Islet precursor cell (in vitro differentiated cells): ENCODE results near the gene ADM2.

Source experiments
- DNase-seq: peaks from one replicate; pipeline ENCODE4 v3.0.0-alpha.2; 2018

The ADM2 gene

DNA sequence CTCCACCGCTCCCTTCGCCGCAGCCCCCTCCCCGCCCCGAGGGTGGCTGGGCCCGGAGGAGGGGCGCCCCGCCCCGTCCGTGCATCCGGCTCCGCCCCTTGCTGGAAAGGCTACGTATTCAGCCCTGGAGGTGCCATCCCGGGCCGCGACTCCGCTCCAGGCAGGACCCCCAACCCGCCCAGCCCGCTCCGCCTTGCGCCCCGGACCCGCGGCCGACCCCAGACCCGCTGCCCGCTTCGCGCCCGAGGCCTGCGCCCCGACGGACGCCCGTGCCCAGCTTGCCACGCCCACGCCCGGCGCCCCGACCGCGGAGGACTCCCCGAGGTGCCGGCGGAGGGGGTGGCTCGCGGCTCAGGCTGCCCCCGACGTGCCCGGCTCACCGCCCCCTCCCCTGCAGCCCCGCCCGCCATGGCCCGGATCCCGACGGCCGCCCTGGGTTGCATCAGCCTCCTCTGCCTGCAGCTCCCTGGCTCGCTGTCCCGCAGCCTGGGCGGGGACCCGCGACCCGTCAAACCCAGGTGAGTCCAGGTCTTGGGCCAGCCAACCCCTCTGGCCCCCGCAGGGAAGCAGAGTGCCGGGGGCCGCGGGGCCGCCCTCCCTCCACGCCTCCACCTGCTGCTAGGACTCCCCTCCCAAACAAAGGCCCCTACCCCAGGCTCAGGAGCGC lies at the start of gene ADM2:
ADM2 (plus strand) TSS at position 104 of the 667 bp plus-strand sequence; CDS start at position 409, 305 bp downstream.
- peak; percentile 81 for DNase-seq

DNA sequence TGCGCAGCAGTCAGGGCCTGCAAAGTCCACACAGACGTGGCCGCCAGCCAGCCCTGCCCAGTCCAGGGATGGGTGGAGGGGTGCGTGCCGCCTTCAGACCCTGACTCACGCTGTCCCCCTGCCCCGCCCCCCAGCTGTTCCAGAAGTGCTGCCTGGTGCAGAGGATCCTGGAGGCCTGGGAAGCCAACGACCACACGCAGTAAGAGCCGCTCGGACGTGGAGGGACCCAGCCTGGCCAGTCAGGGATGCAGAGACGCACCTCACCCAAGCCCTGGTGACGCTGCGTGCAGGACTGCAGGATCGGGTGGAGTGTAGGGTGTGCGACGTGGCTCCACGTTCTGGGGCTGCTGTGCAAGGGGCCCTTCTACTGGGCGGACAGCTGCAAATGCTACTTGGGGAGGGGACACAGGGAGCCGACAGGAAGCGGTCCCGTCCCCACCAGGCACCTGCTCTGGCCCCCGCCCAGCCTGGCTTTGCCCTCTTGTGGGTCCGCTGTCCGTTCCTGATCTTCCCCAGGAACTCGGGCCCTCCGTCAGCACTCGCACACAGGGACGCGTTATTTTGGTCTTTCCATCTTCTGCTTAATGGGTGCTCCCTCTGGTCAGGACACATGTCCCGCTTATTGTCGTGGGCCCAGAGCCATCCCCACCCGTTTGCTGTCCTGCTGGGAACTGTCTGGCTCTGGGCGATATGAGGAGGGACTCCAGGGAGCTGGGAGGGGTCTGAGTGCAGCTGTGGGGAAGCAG lies 49.0 kb upstream of the ADM2 start:
- peak; percentile 46 for DNase-seq

- DNase-seq, result peak; percentile 22
Observed at GRCh38 chr22:50432877-50433510, 48.3 kb upstream of the ADM2 start.

GRCh38 chr22:50434849-50435248 lies 46.5 kb upstream of the ADM2 start:
- peak; percentile 48 for DNase-seq

GRCh38 chr22:50435291-50436014 lies 45.9 kb upstream of the ADM2 start:
- peak; percentile 51 for DNase-seq

- DNase-seq, result peak; percentile 52
Observed at GRCh38 chr22:50436015-50436830, 45.1 kb upstream of the ADM2 start.

- DNase-seq, result peak; percentile 45
Observed at GRCh38 chr22:50436841-50437341, 44.5 kb upstream of the ADM2 start.

- DNase-seq, result peak; percentile 38
Observed at GRCh38 chr22:50437511-50438304, 43.6 kb upstream of the ADM2 start.

DNA sequence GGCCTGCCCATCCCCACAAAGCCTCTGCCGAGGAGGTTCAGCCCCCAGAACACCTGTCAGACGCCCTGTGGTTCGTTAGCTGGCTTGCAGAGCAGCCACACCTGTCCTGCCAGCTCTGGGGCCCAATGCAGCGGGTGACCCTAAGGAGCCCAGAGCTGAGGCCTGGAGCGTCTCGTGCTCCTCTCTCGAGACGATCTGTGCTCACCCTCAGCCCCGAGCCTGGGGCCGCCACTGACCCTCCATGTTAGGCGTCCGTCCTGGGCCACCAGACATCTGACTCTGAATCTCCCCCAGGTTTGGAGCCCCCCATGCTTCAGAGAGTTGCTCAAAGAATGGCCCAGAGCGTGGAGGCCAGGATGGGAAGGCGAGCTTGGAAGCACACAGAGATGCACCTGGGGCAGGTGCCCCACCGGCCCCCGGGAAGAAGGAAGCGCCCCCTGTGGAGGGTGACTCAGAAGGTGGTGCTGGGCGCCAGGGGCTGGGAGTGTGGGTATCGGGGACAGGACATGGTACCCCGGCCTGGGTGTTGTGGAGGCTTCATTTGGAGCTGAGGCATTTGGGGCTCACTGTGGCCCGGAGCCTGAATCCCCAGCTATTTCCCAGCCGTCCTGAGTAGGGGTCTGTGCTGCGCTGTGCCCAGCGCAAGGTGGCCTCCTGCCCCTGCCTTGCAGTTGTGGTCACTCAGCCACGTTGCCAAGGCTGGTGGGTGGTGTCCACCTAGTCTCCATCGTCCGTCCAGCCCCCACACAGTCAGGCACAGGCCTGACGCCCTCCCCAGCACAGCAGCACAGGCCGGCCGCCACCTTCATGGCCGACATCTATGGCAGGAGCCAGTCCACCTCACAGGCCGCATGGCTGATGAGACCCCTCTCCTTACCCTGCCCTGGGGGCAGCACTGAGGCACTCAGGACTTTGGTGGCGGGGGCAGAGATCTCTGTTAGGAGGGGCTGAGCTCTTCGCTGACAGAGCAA lies 42.8 kb upstream of the ADM2 start:
- no peak for DNase-seq

- no peak for DNase-seq
Observed at GRCh38 chr22:50439314-50439870, 42.0 kb upstream of the ADM2 start.

DNA sequence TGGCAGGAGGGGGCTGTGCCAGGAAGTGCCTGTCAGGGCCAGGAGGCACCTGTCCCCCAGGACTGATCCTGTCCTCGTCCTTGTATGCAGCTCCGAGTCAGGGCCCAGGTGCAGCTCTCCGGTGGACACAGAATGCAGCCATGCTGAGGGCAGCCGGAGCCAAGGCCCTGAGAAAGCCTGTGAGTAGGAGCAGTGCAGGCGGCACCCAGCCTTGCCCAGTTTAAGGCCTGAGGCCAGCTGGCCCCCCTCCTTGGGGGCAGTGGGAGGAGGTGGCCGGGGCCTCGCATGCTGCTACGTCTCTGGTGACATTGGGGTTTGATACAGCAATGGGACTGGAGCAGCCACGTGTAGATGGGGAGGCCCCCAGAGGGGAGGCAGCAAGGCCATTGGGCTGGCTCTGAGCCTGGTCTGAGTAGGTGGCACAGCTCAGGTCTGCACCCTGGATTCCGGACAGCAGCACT lies 41.4 kb upstream of the ADM2 start:
- DNase-seq, result no peak

DNA sequence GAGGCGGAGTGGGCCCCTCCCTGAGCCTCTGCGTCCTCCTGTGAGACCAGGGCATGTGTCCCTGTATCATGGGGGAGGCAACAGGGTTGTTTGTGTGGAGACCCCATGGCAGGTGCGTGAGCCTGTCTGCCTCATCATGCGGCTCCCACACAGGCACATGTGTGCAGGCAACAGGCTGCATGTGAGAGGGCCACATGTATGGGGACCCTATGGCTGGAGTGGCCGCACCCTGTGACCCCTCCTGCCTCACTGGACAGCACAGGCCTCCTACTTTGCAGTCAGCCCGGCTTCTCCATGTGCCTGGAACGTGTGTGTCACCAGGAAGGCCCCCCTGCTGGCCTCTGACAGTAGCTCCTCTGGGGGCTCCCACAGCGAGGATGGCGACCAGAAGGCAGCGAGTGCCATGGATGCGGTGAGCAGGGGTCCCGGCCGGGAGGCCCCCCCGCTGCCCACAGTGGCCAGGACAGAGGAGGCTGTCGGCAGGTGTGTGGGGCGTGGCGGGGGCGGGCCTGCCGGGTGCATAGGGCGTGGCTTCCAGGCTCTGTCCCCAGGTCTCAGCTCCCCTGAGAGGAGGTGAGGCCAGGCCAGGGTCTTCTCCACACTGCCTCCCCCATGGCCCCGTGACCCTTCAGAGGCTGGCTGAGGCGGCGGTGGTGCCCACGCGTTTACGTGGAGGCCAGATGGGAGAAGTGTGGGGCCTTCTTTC lies 40.6 kb upstream of the ADM2 start:
- no peak for DNase-seq

- DNase-seq, result no peak
Observed at GRCh38 chr22:50441428-50441993, 39.8 kb upstream of the ADM2 start.

GRCh38 chr22:50443197-50443596 lies 38.1 kb upstream of the ADM2 start:
- no peak for DNase-seq

GRCh38 chr22:50443801-50444625 lies 37.3 kb upstream of the ADM2 start:
- no peak for DNase-seq

GRCh38 chr22:50444663-50445062 lies 36.7 kb upstream of the ADM2 start:
- no peak for DNase-seq

GRCh38 chr22:50445071-50445879 lies 36.1 kb upstream of the ADM2 start:
- DNase-seq, result no peak
